GM23248 (cell line): Measurements from ENCODE around the gene ACOT13. TPM values are rescaled to one million over a fixed set of nuclear protein-coding genes. Genes with fewer than 3 reads are reported as not detected.

Experiments used
- DNase-seq: peaks from one replicate; pipeline ENCODE4 v3.0.0-alpha.2; 2015
- H2AFZ ChIP-seq: fragments of 200-600 bp; sonication (generic); 2 replicates; pipeline ENCODE4 v1.6.1; 2016; ENCODE audit warnings: antibody characterized with exemption
- H3F3A ChIP-seq: fragments of 200-600 bp; sonication (generic); 2 replicates; pipeline ENCODE4 v1.6.1; 2016; ENCODE audit warnings: mild to moderate bottlenecking, antibody characterized with exemption, mixed run types; ENCODE audit not compliant: insufficient read depth
- H3K27ac ChIP-seq: fragments of 200-600 bp; sonication (generic); 2 replicates; pipeline ENCODE4 v1.5.1; 2016; ENCODE audit warnings: mild to moderate bottlenecking
- H3K27me3 ChIP-seq: fragments of 200-600 bp; sonication (generic); replicated peaks from 2 replicates; pipeline ENCODE4 v1.6.1; 2016; ENCODE audit warnings: mild to moderate bottlenecking; ENCODE audit not compliant: insufficient read depth
- H3K36me3 ChIP-seq: fragments of 200-600 bp; sonication (generic); 2 replicates; pipeline ENCODE4 v1.6.1; 2016; ENCODE audit warnings: low read depth, mild to moderate bottlenecking
- H3K4me1 ChIP-seq: fragments of 200-600 bp; sonication (generic); 2 replicates; pipeline ENCODE4 v1.6.1; 2016; ENCODE audit warnings: mild to moderate bottlenecking; ENCODE audit not compliant: insufficient read depth
- H3K4me2 ChIP-seq: fragments of 200-600 bp; sonication (generic); one replicate; pipeline ENCODE4 v1.6.1; 2016; ENCODE audit warnings: mild to moderate bottlenecking; ENCODE audit not compliant: unreplicated experiment
- H3K4me3 ChIP-seq: fragments of 200-600 bp; sonication (generic); 2 replicates; pipeline ENCODE4 v1.5.1; 2016; ENCODE audit warnings: mild to moderate bottlenecking
- H3K79me2 ChIP-seq: fragments of 200-600 bp; sonication (generic); 2 replicates; pipeline ENCODE4 v1.6.1; 2016; ENCODE audit warnings: mild to moderate bottlenecking; ENCODE audit not compliant: insufficient read depth
- H3K9ac ChIP-seq: fragments of 200-600 bp; sonication (generic); 2 replicates; pipeline ENCODE4 v1.6.1; 2016; ENCODE audit warnings: mild to moderate bottlenecking
- H3K9me2 ChIP-seq: fragments of 200-600 bp; sonication (generic); 2 replicates; pipeline ENCODE4 v1.6.1; 2016; ENCODE audit warnings: mixed run types, mild to moderate bottlenecking, moderate library complexity; ENCODE audit not compliant: insufficient read depth
- H3K9me3 ChIP-seq: fragments of 200-600 bp; sonication (generic); one replicate; pipeline ENCODE4 v1.6.1; 2017; ENCODE audit warnings: low read depth
- H4K20me1 ChIP-seq: fragments of 200-600 bp; sonication (generic); 2 replicates; pipeline ENCODE4 v1.6.0; 2016; ENCODE audit not compliant: insufficient read depth
- EZH2 ChIP-seq: fragments of 200-600 bp; sonication (generic); IDR thresholded peaks from 2 replicates; pipeline ENCODE4 v1.6.1; 2018; ENCODE audit warnings: antibody characterized with exemption, mild to moderate bottlenecking; ENCODE audit not compliant: insufficient read depth, poor library complexity, severe bottlenecking
- EZH2phosphoT487 ChIP-seq: fragments of 200-600 bp; sonication (generic); IDR thresholded peaks from 2 replicates; pipeline ENCODE4 v1.6.1; 2018; ENCODE audit warnings: antibody characterized with exemption, moderate library complexity, mild to moderate bottlenecking, low read depth; ENCODE audit not compliant: insufficient read depth
- WGBS, 2 experiments: methylation state at CpG; one replicate each; pipeline ENCODE4 v1.1.6; 2015 to 2017; ENCODE audit warnings: low lambda C conversion rate in 2 of 2, low coverage in 1 of 2; ENCODE audit errors: missing lambda C conversion rate in 2 of 2; 5-methylcytosine and 5-hydroxymethylcytosine counted together
- in situ Hi-C: fragments of 300-500 bp; cut with MboI; formaldehyde crosslinking; loops from 2 replicates; pipeline ENCODE4 v1.15.0; 2020
- polyA plus RNA-seq: library from polyadenylated mRNA; unstranded; fragments of >200 nt; fragmentation: Nextera tagmentation; extraction: Ambion mirVana; gene quantifications from 2 replicates; pipeline ENCODE4 v1.2.1, GENCODE V29; 2016
- total RNA-seq: library from RNA; depleted of rRNA; stranded (reverse); fragments of >200 nt; shearing (Covaris generic); gene quantifications from 2 replicates; pipeline ENCODE4 v1.2.3, GENCODE V29; 2014

ACOT13 gene
- total and polyA plus RNA-seq, 2 experiments from 2014 or later: 3.4 to 26.2 TPM

- no peaks in the 10 kb centered on the region for H4K20me1 ChIP-seq
- H3K9me3 ChIP-seq: no peaks in the 10 kb centered on the region
- TF ChIP-seq EZH2 (no peak), EZH2phosphoT487 (no peak)
- no peaks in the 10 kb centered on the region for H3K9me2 ChIP-seq
- H3K9ac ChIP-seq: no peak overlapping the region
- H3K27ac ChIP-seq: no peak overlapping the region
- H2AFZ ChIP-seq: no peak overlapping the region
- no peak overlapping the region for H3K4me3 ChIP-seq
- H3K79me2 ChIP-seq: no peaks in the 10 kb centered on the region
- no peak overlapping the region for H3K4me2 ChIP-seq
- in situ Hi-C loops: loop anchor here (10.0 kb wide), 1 partner anchor 261 kb away; no protein-coding TSS in a partner anchor
- H3K4me1 ChIP-seq: 0 out of 2 replicates have a peak, but pooled peaks cover 11% of the 10 kb centered on the region
- peaks cover 33% of the 10 kb centered on the region for H3F3A ChIP-seq
- DNase-seq: no peak
- H3K36me3 ChIP-seq: no peaks in the 10 kb centered on the region
- WGBS, 2 experiments: 100% methylated on average over 2 of the region's 2 CpGs
- no peaks in the 10 kb centered on the region for H3K27me3 ChIP-seq
Observed at GRCh38 chr6:24696097-24696496, 29.2 kb downstream of the ACOT13 start.

- no peak for TF ChIP-seq EZH2
- TF ChIP-seq EZH2phosphoT487: no peak
- 0 out of 2 replicates have a peak, but pooled peaks cover 4% of the 10 kb centered on the region for H4K20me1 ChIP-seq
- no peak overlapping the region for H3K9ac ChIP-seq
- peaks cover 70% of the 10 kb centered on the region for H3F3A ChIP-seq
- no peak overlapping the region for H3K4me3 ChIP-seq
- 51 to 57% methylated on average over 3 of the region's 3 CpGs for WGBS, 2 experiments
- no peaks in the 10 kb centered on the region for H3K9me3 ChIP-seq
- peaks cover 24% of the 10 kb centered on the region for H3K36me3 ChIP-seq
- H3K79me2 ChIP-seq: peaks cover 6% of the 10 kb centered on the region; the same call in 1 of the 2 replicates
- no peak overlapping the region for H3K27ac ChIP-seq
- no peaks in the 10 kb centered on the region for H3K9me2 ChIP-seq
- no peak for DNase-seq
- in situ Hi-C loops: loop anchor here (10.0 kb wide), 1 partner anchor 265 kb away; no protein-coding TSS in a partner anchor
- no peaks in the 10 kb centered on the region for H3K27me3 ChIP-seq
- no peak overlapping the region for H3K4me2 ChIP-seq
- H3K4me1 ChIP-seq: 0 out of 2 replicates have a peak, but pooled peaks cover 11% of the 10 kb centered on the region
- H2AFZ ChIP-seq: no peak overlapping the region
Observed at GRCh38 chr6:24699521-24700359, 32.9 kb downstream of the ACOT13 start.

- H3K9ac ChIP-seq: no peak overlapping the region
- no peaks in the 10 kb centered on the region for H3K9me3 ChIP-seq
- H3F3A ChIP-seq: peaks cover 85% of the 10 kb centered on the region
- H3K9me2 ChIP-seq: no peaks in the 10 kb centered on the region
- H2AFZ ChIP-seq: no peak overlapping the region
- no peak overlapping the region for H3K4me3 ChIP-seq
- DNase-seq: no peak
- in situ Hi-C loops: no loop called here
- peaks cover 32% of the 10 kb centered on the region for H3K79me2 ChIP-seq
- 0 out of 2 replicates have a peak, but pooled peaks cover 11% of the 10 kb centered on the region for H3K4me1 ChIP-seq
- WGBS, 2 experiments: 75 to 81% methylated on average over 4 of the region's 4 CpGs
- no peak overlapping the region for H3K4me2 ChIP-seq
- H3K27ac ChIP-seq: 0 out of 2 replicates have a peak overlapping the region, but pooled peaks have one; percentile 4
- TF ChIP-seq EZH2phosphoT487: no peak
- no peak for TF ChIP-seq EZH2
- 0 out of 2 replicates have a peak, but pooled peaks cover 4% of the 10 kb centered on the region for H4K20me1 ChIP-seq
- H3K27me3 ChIP-seq: no peaks in the 10 kb centered on the region
- peaks cover 55% of the 10 kb centered on the region for H3K36me3 ChIP-seq
Observed at GRCh38 chr6:24702720-24703282, 35.9 kb downstream of the ACOT13 start.

- peaks cover 72% of the 10 kb centered on the region for H3K36me3 ChIP-seq
- H3K27me3 ChIP-seq: no peaks in the 10 kb centered on the region
- H3F3A ChIP-seq: peaks cover 96% of the 10 kb centered on the region
- no peak overlapping the region for H3K4me2 ChIP-seq
- H3K9me2 ChIP-seq: no peaks in the 10 kb centered on the region
- peak overlapping the region; percentile 20; the same call in 1 of the 2 replicates for H3K9ac ChIP-seq
- TF ChIP-seq EZH2: no peak
- no peak for TF ChIP-seq EZH2phosphoT487
- no peak for DNase-seq
- H3K9me3 ChIP-seq: no peaks in the 10 kb centered on the region
- in situ Hi-C loops: no loop called here
- H3K79me2 ChIP-seq: peaks cover 49% of the 10 kb centered on the region
- H3K27ac ChIP-seq: no peak overlapping the region
- no peak overlapping the region for H3K4me3 ChIP-seq
- 0 out of 2 replicates have a peak, but pooled peaks cover 11% of the 10 kb centered on the region for H3K4me1 ChIP-seq
- no peak overlapping the region for H2AFZ ChIP-seq
- H4K20me1 ChIP-seq: 0 out of 2 replicates have a peak, but pooled peaks cover 4% of the 10 kb centered on the region
Observed at GRCh38 chr6:24704468-24704867, 37.6 kb downstream of the ACOT13 start.
